HG02884 (cell line): Measurements from ENCODE around the gene MEI4.
"Not testable (repeated sequence)": the region's sequence is repeated elsewhere in the genome, so short reads cannot be mapped to it uniquely, and the experiment has no call there.

ENCODE experiments used
- ATAC-seq: cut with Tn5 transposase; IDR thresholded peaks from one replicate; pipeline ENCODE4 v1.9.1; 2021; ENCODE audit warnings: mild to moderate bottlenecking, moderate library complexity; ENCODE audit not compliant: unreplicated experiment

Gene MEI4

GRCh38 chr6:77678048-77678447 lies 25.2 kb downstream of the MEI4 start:
- no peak for ATAC-seq

- ATAC-seq, result no peak
These were observed 30.7 kb downstream of the MEI4 start for GRCh38 chr6:77683515-77683914.

GRCh38 chr6:77686931-77687330 lies 34.1 kb downstream of the MEI4 start:
- ATAC-seq, result no peak

- no peak for ATAC-seq
These were observed 35.8 kb downstream of the MEI4 start for GRCh38 chr6:77688649-77689048.

GRCh38 chr6:77700095-77700494 lies 47.3 kb downstream of the MEI4 start:
- not testable (repeated sequence) for ATAC-seq

GRCh38 chr6:77707603-77708002 lies 54.8 kb downstream of the MEI4 start:
- ATAC-seq, result no peak

- no peak for ATAC-seq
These were observed 62.7 kb downstream of the MEI4 start for GRCh38 chr6:77715588-77715987.

GRCh38 chr6:77716311-77716710 lies 63.5 kb downstream of the MEI4 start:
- ATAC-seq, result no peak

- not testable (repeated sequence) for ATAC-seq
These were observed 83.2 kb downstream of the MEI4 start for GRCh38 chr6:77736010-77736409.

GRCh38 chr6:77740380-77740779 lies 87.5 kb downstream of the MEI4 start:
- no peak for ATAC-seq

- ATAC-seq, result not testable (repeated sequence)
These were observed 99.3 kb downstream of the MEI4 start for GRCh38 chr6:77752156-77752555.

- ATAC-seq, result no peak
These were observed 109.5 kb downstream of the MEI4 start for GRCh38 chr6:77762386-77762785.

GRCh38 chr6:77763124-77763523 lies 110.3 kb downstream of the MEI4 start:
- ATAC-seq, result no peak

GRCh38 chr6:77764364-77764763 lies 111.5 kb downstream of the MEI4 start:
- ATAC-seq, result no peak

GRCh38 chr6:77773157-77773822 lies 120.5 kb downstream of the MEI4 start:
- no peak for ATAC-seq

GRCh38 chr6:77774457-77774856 lies 121.6 kb downstream of the MEI4 start:
- ATAC-seq, result no peak

GRCh38 chr6:77776441-77776840 lies 123.6 kb downstream of the MEI4 start:
- no peak for ATAC-seq

- no peak for ATAC-seq
These were observed 125.7 kb downstream of the MEI4 start for GRCh38 chr6:77778527-77778926.

GRCh38 chr6:77786935-77787629 lies 134.2 kb downstream of the MEI4 start:
- ATAC-seq, result no peak

- no peak for ATAC-seq
These were observed 144.3 kb downstream of the MEI4 start for GRCh38 chr6:77796824-77797809.

GRCh38 chr6:77812304-77812703 lies 159.5 kb downstream of the MEI4 start:
- ATAC-seq, result no peak
